ENCODE data around the gene TPP2.

The TPP2 gene

DNA sequence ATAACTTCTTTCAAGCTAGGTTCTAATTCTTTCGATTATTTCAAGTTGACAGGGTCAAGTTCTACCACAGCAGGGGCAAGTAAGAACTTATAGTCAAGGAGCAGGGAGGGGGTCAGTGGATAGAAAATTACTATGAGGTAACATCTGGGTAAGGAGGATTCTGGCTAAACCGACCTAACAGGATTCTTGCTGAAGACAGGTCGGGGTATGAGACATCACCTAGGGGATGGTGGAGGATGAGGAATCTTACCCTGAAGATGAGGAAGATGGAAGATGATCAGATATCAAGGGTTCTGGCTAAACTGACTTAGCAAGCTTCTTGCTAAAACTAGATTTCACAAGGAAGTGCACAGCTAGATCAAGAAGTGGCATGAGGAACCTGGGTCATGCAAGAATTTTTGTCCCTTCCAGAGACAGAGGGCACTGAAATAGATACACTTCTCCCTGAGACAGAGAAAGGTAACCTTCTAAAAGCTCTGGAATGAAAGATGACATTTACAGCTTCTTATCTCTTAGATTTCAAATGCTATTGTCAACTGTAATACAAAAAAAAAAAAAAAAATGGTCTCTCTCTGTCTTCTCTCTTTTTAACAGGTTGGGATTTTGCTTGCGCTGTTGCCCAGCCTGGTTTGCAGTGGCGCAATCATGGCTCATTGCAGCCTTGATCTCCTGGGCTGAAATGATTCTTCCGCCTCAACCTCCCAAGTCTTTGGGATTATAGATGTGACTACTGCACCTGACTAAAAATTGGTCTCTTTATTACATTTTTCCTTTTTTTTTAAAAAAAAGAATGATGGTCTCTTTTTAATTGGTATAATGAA lies 107.7 kb downstream of the TPP2 start:
- H3K9me3 ChIP-seq (ENCODE audit: low read length) = peaks cover 4% of the 10 kb centered on the region
- H3K4me1 ChIP-seq (ENCODE audit: insufficient read depth, low read length) = peaks cover 3% of the 10 kb centered on the region
- H3K4me3 ChIP-seq (ENCODE audit: low read length) = no peak overlapping the region
- no peak overlapping the region for H2AFZ ChIP-seq (ENCODE audit: low read depth, low read length)
- H3K36me3 ChIP-seq (ENCODE audit: insufficient read depth, low read length) = no peaks in the 10 kb centered on the region
- H3K27me3 ChIP-seq (ENCODE audit: insufficient read depth, low read length) = no peaks in the 10 kb centered on the region

DNA sequence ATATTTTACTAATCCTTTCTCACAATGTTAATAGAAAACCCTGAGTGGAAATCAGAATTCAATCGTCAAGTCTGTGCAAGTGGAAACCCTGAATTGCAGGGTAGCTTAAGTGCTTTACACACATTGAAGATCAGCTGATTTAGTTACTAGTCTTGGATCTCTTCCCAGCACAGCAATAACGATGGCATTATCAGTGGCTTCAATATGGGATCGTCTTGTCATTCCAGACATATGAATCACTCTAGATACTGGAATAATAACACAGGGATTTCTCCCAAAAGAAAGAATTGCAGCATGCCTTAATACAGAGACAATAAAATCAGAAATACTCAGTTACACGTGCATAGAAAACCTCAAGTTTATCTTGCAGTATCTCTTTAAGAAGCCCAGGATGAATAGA lies 110.7 kb downstream of the TPP2 start:
- Histone ChIP-seq H2AFZ (ENCODE audit: low read depth, low read length) (no peak overlapping the region), H3K9me3 (ENCODE audit: low read length) (peaks cover 4% of the 10 kb centered on the region), H3K4me3 (ENCODE audit: low read length) (no peak overlapping the region), H3K4me1 (ENCODE audit: insufficient read depth, low read length) (peaks cover 3% of the 10 kb centered on the region), H3K36me3 (ENCODE audit: insufficient read depth, low read length) (no peaks in the 10 kb centered on the region), H3K27me3 (ENCODE audit: insufficient read depth, low read length) (no peaks in the 10 kb centered on the region)

DNA sequence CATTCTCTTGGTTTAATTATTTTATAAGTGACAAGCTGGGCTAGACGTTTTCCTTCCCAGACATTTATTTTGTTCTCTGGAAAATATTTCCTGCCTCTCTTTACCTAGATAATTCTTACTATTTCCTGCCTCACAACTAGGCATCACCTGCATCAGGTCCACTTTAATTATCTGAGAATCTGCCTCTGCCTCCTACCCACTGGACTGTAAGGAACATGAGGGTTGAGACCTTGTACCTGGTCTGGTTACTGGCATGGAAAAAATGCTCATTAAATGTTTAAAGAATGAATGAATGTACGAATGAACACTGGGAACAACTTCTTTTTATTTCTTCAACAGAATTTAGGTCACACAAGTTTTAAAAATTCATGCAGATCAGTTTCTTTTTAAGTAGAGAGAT lies 111.4 kb downstream of the TPP2 start:
- peaks cover 3% of the 10 kb centered on the region for H3K4me1 ChIP-seq (ENCODE audit: insufficient read depth, low read length)
- H3K9me3 ChIP-seq (ENCODE audit: low read length) = peaks cover 4% of the 10 kb centered on the region
- H3K36me3 ChIP-seq (ENCODE audit: insufficient read depth, low read length) = no peaks in the 10 kb centered on the region
- no peak overlapping the region for H3K4me3 ChIP-seq (ENCODE audit: low read length)
- no peaks in the 10 kb centered on the region for H3K27me3 ChIP-seq (ENCODE audit: insufficient read depth, low read length)
- H2AFZ ChIP-seq (ENCODE audit: low read depth, low read length) = no peak overlapping the region

DNA sequence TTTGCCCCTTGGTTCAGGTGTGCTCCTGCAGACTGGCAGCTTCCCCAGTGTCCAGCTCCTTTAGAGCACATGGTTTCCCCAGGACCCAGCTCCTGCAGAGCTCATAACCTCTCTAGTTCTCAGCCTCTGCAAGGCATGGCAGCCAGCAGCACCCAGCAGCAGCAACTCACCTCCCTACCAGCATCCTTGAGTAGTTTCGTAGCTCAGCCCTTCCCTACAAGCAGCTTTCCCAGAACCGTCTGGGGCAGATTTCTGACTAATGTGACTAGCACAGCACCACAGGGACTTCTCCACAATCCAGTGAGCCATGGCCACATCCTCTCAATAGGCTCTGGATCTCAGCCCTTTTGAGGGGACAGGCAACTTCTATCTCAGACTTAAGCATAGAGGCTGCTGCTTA lies 112.2 kb downstream of the TPP2 start:
- H3K27me3 ChIP-seq (ENCODE audit: insufficient read depth, low read length) = no peaks in the 10 kb centered on the region
- no peak overlapping the region for H3K4me3 ChIP-seq (ENCODE audit: low read length)
- H3K9me3 ChIP-seq (ENCODE audit: low read length) = peaks cover 4% of the 10 kb centered on the region
- H2AFZ ChIP-seq (ENCODE audit: low read depth, low read length) = no peak overlapping the region
- no peaks in the 10 kb centered on the region for H3K36me3 ChIP-seq (ENCODE audit: insufficient read depth, low read length)
- H3K4me1 ChIP-seq (ENCODE audit: insufficient read depth, low read length) = peaks cover 2% of the 10 kb centered on the region

DNA sequence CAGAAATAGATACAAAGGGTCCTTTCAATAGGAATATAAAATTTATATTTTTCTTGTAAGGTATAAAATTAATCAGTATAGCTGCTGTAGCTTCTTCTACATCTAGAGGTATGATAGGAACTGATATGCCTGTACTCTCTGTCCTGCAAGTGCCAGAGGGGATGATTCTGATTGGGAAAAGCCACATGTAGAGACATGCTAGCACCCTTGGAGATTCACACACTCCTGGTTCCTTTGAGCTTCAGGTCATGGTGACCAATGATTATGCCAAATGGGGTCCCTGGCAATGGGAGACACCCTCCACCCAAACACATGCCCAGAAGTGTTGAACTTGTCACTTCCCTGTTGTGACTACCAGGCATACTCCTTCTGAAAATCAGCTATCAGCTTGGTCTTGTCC lies 112.8 kb downstream of the TPP2 start:
- Histone ChIP-seq H3K4me1 (ENCODE audit: insufficient read depth, low read length) (no peaks in the 10 kb centered on the region), H3K36me3 (ENCODE audit: insufficient read depth, low read length) (no peaks in the 10 kb centered on the region), H3K9me3 (ENCODE audit: low read length) (peaks cover 4% of the 10 kb centered on the region), H3K27me3 (ENCODE audit: insufficient read depth, low read length) (no peaks in the 10 kb centered on the region), H3K4me3 (ENCODE audit: low read length) (no peak overlapping the region), H2AFZ (ENCODE audit: low read depth, low read length) (no peak overlapping the region)

DNA sequence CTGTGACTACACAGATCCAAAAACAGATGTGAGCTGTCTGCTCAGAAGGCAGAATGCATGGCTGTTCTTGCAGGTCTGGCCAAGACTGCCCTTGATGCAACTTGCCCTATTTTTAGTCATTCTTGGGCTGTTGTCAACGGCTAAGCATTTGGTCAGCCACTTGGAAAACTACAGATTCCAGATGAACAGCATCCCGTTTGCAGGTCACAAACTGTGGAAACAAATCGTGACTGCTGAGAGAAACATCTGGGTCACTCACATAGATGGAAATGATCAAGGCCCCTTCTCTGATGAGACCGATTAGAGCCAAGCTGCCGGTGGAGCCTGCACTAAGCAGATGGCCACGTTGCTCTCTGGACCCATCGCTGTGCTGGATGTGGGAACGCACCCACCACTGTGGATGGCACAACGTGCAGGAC lies 113.5 kb downstream of the TPP2 start:
- Histone ChIP-seq H3K36me3 (ENCODE audit: insufficient read depth, low read length) (no peaks in the 10 kb centered on the region), H3K4me3 (ENCODE audit: low read length) (no peak overlapping the region), H3K4me1 (ENCODE audit: insufficient read depth, low read length) (no peaks in the 10 kb centered on the region), H2AFZ (ENCODE audit: low read depth, low read length) (no peak overlapping the region), H3K9me3 (ENCODE audit: low read length) (peaks cover 4% of the 10 kb centered on the region), H3K27me3 (ENCODE audit: insufficient read depth, low read length) (no peaks in the 10 kb centered on the region)

DNA sequence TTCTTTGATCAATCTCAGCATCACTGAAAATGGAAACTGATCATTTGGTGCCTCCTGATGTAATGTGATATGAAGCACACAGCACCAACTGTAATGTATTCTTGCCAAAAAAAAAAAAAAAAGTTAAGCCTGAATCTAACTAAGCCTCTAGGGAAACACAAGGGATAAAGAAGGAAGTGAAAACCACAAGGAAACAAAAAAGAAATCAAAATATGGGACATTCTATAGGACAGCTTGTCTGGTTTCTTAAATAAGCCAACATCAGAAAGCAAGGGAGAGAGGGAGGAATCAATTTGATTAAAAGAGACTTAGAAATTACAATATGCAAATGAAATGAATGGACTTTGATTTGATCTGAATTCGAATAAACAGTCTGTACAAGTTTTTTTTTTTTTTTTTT lies 118.7 kb downstream of the TPP2 start:
- Histone ChIP-seq H2AFZ (ENCODE audit: low read depth, low read length) (no peak overlapping the region), H3K36me3 (ENCODE audit: insufficient read depth, low read length) (no peaks in the 10 kb centered on the region), H3K4me3 (ENCODE audit: low read length) (no peak overlapping the region), H3K9me3 (ENCODE audit: low read length) (no peaks in the 10 kb centered on the region), H3K4me1 (ENCODE audit: insufficient read depth, low read length) (no peaks in the 10 kb centered on the region), H3K27me3 (ENCODE audit: insufficient read depth, low read length) (no peaks in the 10 kb centered on the region)

DNA sequence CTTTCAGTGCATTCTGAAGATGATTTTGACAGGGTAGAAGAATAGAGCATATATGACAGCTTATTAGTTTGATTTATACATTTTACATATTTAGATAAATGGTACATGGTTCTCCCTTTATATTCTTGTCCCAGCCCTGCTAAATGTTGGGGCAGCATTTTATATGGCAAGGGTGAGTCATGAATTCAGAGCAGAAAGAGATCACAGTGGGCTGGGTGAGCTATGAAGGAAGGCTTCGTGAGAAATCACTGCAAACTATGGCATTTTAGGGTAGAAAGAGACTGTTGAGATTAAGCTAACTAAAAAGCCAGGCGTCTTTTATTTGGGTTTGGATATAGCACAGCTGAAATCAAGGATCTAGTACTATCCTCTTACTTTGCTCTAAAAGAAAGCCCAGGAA lies 122.0 kb downstream of the TPP2 start:
- no peaks in the 10 kb centered on the region for H3K9me3 ChIP-seq (ENCODE audit: low read length)
- H3K4me3 ChIP-seq (ENCODE audit: low read length) = no peak overlapping the region
- no peaks in the 10 kb centered on the region for H3K27me3 ChIP-seq (ENCODE audit: insufficient read depth, low read length)
- no peaks in the 10 kb centered on the region for H3K36me3 ChIP-seq (ENCODE audit: insufficient read depth, low read length)
- H3K4me1 ChIP-seq (ENCODE audit: insufficient read depth, low read length) = no peaks in the 10 kb centered on the region
- no peak overlapping the region for H2AFZ ChIP-seq (ENCODE audit: low read depth, low read length)

DNA sequence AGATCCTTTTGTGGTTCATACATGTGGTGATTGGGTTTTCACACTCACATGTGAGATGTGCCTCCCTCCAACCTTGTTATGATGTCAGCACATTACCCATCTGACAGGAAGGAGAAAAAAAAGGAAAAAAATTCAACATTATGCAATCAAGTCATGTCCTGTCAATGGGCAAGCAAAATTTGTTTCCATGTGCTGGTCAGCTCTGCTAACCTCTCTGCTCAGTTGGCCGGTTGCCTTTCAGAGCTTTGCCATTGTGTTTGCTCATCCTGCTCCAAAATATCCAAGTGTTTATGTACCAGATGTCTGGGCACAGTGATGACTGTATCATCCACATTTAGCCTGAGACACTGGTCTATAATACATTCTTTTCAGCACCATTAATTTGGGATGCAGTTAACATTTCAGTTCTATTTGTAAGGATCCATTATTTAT lies 125.0 kb downstream of the TPP2 start:
- Histone ChIP-seq H3K9me3 (ENCODE audit: low read length) (no peaks in the 10 kb centered on the region), H3K36me3 (ENCODE audit: insufficient read depth, low read length) (no peaks in the 10 kb centered on the region), H3K27me3 (ENCODE audit: insufficient read depth, low read length) (no peaks in the 10 kb centered on the region), H3K4me3 (ENCODE audit: low read length) (no peak overlapping the region), H2AFZ (ENCODE audit: low read depth, low read length) (no peak overlapping the region), H3K4me1 (ENCODE audit: insufficient read depth, low read length) (no peaks in the 10 kb centered on the region)

DNA sequence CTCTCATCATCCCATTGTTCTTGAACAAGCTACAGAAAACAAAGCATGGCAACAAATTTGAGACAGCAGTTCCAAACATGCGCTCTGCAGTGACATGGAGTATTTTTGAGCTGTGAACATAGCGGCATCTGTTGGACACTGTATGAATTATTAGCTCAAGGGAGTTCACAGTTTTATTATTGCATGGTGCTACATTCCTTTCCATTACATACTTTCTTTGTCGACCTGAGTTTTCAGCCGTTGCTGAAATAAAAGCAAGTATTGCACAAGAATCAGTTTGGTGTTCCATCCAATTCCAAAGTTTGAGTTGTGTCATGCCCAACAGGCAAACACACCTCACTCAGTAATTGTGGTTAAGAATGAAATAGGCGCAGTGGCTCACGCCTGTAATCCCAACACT lies 128.1 kb downstream of the TPP2 start:
- Histone ChIP-seq H3K9me3 (ENCODE audit: low read length) (no peaks in the 10 kb centered on the region), H3K4me3 (ENCODE audit: low read length) (no peak overlapping the region), H3K4me1 (ENCODE audit: insufficient read depth, low read length) (no peaks in the 10 kb centered on the region), H3K36me3 (ENCODE audit: insufficient read depth, low read length) (no peaks in the 10 kb centered on the region), H3K27me3 (ENCODE audit: insufficient read depth, low read length) (no peaks in the 10 kb centered on the region), H2AFZ (ENCODE audit: low read depth, low read length) (no peak overlapping the region)

DNA sequence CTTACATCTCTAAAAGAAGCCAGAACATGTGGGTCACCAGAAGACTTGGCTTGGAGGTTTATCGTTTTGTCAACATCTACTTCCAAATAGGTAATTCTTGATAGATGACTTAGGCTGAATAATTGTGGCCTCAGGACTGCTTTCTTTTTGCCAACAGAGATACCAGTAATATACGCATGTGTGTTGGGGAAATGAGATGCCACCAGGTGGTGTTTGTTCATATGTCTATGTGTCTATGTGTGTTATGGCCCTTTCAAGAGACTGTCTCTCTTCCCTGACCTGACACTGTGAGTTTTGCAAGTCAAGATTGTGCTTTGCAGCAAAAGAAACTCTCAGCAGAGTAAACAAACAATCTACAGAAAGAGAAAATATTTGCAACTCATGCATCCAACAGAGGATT lies 129.6 kb downstream of the TPP2 start:
- H3K36me3 ChIP-seq (ENCODE audit: insufficient read depth, low read length) = no peaks in the 10 kb centered on the region
- H2AFZ ChIP-seq (ENCODE audit: low read depth, low read length) = no peak overlapping the region
- no peaks in the 10 kb centered on the region for H3K27me3 ChIP-seq (ENCODE audit: insufficient read depth, low read length)
- no peaks in the 10 kb centered on the region for H3K4me1 ChIP-seq (ENCODE audit: insufficient read depth, low read length)
- H3K9me3 ChIP-seq (ENCODE audit: low read length) = no peaks in the 10 kb centered on the region
- no peak overlapping the region for H3K4me3 ChIP-seq (ENCODE audit: low read length)

Data from neuron (in vitro differentiated cells).